HS-27A (cell line): ENCODE measurements around the gene HCRT.
"Not testable (repeated sequence)": the region's sequence is repeated elsewhere in the genome, so short reads cannot be mapped to it uniquely, and the experiment has no call there.

ENCODE experiments used
- DNase-seq: peaks from one replicate; pipeline ENCODE4 v3.0.0-alpha.2; 2012; ENCODE audit warnings: low read depth, missing footprints

Gene HCRT, protein sequence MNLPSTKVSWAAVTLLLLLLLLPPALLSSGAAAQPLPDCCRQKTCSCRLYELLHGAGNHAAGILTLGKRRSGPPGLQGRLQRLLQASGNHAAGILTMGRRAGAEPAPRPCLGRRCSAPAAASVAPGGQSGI

DNA sequence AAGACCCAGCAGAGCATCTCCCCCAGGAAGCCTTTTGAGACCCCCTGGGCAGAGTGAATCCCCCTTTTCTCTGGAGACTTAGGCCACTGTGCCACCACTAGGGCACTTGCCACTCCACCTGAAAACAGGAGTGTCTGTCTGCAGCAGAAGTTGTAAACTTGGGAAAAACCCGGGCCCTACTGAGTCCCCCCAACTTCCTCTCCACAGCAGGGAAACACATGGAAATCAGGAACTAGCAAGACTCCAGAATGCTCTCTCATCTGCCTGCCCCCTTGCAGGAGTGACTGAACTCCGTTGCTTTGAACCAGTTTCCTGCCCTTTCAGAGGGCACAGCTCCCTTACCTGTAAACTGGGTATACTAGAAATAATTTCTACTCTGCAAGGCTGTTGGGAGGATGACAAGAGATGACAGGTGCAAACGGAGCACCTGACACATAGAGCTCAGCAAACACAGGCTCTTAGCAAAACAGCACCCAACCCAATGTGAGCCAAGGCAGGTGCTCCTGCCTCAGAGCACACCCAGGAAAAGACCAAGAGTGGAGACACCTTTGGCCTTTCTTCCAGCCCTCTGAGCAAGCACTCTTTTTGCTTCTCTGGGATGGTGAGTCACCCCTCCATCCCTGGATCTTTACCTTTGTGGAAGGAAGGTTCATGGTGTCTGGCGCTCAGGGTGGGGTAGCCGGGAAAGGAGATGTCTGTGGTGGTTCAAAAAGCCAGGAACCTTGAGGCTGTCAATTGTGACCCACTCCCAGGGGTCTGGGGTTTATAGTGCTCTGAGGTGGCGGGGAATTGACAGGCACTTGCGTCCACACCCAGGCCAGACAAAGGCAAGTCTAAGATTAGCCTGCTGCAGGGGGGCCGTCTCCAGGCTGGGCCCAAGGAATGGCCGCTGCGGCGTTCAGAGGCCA, at the start of gene HCRT:
Gene HCRT (minus strand): TSS at position 740 of the 908 bp plus-strand sequence. CDS start 87 bp downstream, at position 653.
- no peak for DNase-seq

DNA sequence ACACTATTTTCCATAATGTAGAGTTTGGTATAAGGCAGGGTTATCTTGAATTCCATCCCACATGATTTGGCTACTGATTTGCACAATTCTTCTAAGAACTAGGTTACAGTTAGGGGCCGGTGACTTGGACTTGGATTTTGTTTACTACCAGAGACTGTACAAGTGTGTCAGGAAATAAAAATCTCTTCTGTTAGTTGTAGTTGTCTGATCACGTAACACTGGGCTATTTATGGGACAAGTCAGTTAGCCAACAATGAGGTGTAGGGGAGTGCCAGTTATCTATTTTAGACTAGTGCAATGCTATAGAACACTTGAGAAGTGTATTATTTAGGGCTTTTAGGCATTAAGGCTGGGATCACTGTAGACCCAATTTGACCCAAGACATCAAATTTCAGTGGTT, 48.7 kb upstream of the HCRT start:
- no peak for DNase-seq

DNA sequence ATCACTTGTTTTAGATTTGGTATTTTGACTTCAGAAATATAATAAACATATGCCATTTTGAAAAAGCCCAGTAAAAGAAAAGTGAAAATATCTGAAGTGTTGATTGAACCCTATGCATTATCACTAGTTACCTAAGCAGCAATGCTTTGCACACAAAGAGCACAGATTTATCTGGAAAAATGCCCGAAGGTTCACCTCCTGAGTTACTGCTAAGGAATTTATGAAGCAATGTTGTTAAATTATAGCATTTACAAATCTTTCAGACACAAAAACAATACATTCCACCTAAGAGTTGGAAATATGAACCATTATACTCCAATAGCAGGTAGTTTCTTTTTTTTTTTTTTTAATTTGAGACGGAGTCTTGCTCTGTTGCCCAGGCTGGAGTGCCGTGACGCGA, 47.9 kb upstream of the HCRT start:
- DNase-seq = no peak

DNA sequence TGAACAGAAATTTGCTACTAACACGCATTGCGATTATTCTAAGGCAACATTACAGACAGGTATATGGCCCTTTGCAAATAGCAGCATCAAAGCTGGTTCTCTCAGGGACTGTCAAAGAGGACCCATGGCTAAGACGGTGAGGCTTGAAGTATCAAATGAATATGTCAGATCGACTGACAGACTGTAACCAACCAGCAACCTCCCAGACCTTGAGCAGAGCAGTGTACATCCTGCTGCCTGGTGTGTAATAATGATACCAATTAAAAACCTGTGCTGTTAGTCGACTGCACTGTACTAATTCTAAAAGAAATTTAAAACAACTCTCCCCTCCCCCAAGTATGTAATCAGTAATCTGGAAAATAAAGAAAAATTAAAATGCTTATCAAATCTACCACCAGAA, 45.0 kb upstream of the HCRT start:
- no peak for DNase-seq

DNA sequence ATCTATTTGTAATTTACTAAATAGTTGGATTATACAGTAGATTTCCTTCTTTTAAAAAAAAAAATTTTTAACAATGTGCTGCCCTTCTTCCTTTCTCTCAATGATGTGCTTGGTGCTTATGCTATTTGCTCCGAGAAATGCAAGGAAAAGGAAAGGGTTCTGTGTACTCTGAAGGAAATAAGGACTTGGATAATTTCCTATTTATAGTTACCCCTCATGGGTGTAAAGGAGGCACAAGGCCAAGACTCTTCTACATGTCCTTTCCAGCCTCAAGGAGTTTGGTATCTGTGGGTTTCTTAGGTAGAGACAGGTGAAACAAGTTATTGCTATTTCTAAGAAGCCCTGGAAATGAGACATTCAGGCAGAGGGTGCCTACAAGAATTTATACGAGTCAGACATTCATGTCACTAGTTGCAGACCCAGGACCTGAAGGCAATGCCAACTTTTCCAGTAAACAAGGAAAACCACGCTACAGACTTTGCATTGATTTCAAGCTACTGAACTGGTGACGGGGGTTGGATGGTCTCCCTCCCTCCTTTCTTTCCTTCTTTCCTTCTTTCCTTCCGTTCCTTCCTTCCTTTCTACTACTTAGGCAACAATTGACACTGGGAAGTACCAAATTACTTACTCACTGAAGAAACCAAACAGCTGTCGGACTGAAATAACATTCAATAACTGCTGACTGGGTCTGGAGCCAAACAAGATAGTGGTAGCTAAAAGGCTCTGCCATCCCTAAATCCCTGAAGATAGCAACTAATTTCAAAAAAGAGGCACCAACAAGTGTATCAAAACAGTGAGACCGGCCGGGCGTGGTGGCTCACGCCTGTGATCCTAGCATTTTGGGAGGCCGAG, 42.8 kb upstream of the HCRT start:
- DNase-seq = no peak

DNA sequence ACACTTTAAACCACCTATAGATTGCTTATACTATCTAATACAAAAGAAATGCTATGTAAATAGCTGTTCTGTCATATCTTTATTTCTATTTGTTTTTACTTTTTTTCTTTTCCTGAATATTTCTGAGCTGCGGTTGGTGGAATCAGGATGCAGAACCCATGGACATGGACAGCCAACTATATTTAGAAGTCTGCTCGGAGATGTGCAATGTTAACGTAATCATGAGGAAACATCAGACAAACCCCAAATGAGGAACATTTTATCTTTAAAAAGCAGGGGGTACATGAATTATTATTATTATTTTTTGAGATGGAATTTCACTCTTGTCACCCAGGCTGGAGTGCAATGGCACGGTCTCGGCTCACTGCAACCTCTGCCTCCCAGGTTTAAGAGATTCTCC, 40.4 kb upstream of the HCRT start:
- no peak for DNase-seq

DNA sequence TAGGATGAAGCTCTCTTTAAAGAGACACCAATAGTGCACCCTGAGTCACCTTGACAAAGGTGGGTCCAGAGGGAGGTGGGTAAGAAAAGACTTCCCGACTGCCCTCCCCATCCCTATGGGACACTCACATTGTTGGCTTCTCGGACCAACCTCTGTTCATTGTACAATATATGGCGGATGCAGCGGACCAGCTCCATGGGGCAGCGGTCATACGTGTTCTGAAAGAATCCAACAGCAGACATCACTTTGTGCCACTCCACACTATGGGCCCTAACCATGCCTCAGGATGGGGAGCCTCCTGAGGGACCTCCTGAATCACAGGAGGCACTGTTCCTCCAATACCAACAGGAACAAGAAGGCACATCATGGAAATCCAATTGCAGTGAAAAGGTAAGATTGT, 39.4 kb upstream of the HCRT start:
- no peak for DNase-seq

DNA sequence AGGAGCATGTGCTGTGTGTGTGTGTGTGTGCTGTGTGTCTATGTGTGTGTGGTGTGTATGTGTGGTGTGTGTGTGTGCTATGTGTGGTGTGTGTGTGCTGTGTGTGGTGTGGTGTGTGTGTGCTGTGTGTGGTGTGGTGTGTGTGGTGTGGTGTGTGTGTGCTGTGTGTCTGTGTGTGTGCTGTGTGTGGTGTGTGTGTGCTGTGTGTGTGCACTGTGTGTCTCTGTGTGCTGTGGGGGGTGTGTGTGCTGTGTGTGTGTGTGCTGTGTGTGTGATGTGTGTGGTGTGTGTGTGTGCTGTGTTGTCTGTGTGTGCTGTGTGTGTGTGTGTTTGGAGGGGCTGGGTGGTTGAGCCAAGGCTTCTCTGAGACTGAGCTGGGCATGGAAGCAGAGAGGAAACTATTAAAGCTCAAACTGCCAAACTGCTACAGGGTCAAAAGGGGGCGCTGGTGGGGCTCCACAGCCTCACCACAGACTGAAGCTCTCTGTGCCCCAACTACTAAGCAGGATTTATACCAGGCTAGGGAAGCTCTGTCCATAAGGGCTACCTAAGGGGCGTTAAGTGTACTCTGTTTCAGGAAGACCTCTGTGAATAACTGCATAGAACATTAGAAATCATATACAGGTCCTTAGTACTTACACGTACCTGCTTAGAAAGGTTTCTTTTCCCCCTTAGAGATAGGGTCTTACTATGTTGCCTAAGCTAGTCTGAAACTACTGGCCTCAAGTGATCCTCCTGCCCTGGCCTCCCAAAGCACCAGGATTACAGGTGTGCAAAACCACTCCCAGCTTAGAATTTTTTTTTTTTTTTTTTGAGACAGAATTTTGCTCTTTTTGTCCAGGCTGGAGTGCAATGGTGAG, 36.9 kb upstream of the HCRT start:
- no peak for DNase-seq

DNA sequence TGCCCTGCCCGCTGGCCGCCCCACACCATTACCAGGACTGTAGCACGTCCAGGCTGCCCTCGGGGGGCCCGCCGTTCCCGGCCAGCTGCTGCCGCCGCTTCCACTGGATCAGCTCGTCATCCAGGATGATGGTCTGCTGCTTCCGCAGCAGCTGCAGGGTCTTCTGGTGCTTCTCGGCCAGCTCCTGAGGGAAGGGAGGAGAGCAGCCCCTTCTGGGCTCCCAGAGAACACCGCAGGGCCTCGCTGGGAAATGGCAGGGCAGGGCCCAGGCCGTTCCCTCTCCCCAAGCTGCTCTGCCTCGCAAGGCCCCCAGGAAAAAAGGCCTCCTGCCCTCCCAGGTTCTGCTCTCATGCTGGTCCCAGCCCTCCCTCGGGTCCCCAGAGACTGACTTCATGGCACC, 34.0 kb upstream of the HCRT start:
- not testable (repeated sequence) for DNase-seq

DNA sequence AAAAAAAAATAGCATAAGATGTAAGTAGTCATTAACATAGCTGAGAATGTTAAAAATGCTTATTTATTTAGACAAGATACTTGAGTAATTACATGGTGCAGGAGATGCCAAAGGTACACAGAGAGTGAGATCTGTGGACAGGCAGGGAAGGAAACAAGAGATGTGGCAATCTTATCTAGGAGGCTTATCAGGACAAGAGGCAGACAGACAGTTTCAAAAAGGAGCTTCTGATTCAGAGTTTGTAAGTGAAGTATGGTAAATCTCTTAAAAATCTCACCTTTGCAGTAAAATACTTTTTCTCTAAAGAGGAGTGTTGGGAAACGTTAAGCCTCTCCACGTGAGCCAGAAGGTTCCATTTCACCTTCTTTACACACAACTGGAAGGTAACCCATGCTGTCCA, 28.9 kb upstream of the HCRT start:
- no peak for DNase-seq

DNA sequence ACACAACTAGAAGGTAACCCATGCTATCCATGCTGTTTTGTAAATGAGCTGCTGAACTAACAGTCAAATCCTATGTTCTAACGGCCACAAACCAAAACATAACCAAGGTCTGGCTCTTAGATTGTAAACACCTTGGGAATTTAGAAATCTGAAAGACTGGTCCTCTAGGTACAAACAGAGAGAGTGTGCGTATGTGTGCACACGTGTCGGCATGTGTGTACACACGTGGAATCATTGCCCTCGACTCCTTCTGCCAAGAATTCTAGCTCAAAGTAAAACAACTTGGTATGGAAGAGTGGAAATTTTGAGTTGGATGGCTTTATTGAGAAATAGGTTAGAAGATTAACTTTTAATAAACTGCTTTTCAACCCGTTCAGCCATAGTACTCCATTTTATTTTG, 27.1 kb upstream of the HCRT start:
- DNase-seq = no peak

DNA sequence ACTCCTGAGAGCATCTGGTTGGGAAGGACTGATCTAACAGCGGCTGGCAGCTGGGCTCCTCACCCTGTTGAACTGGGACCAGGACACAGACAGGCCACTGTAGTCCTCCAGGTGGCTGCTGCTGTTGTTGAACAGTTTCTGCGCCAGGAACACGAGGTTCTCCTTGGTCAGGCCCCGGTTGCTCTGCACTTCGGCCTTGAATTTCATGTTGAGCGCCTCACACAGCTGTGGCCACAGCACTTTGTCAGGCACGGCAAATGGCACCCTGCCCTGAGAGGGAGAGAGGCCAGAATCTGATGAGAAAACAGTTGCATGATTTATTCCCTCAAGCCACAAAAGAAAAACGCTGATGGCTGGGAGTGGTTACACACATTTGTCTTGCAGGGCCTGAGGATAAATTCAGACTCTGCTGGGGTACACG, 26.7 kb upstream of the HCRT start:
- DNase-seq = not testable (repeated sequence)

DNA sequence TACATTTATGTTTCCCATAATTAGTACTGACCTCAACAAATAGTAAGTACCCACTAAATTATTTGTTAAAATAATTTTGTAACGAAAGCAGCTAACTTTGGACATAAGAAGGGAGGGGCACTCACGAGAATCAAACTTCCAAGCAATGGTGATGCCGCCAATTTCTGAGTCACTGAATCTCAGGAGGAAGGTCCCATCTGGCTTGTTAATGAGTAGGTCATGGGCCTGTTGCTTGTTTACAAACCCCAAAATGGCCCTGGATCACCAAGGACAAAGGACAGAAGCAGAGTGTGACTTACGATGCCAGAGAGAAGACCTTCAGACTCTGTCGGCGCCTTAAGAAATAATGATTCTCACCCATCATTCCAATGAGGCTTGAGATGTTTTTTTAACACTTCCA, 24.8 kb upstream of the HCRT start:
- DNase-seq = no peak

DNA sequence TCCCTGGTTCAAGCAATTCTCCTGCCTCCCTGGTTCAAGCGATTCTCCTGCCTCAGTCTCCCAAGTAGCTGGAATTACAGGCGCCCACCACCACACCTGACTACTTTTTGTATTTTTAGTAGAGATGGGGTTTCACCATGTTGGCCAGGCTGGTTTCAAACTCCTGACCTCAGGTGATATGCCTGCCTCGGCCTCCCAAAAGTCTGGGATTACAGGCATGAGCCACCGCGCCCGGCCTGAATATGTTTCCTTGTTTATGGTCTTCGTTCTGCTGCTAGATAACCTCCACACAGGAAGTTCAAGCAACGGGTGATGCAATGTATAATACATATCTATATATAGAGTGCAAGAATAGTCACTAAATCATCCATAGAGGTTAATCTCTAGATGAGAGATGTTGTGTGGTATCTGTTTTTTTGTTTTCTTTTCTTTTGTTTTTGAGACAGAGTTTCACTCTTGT, 20.9 kb upstream of the HCRT start:
- not testable (repeated sequence) for DNase-seq

DNA sequence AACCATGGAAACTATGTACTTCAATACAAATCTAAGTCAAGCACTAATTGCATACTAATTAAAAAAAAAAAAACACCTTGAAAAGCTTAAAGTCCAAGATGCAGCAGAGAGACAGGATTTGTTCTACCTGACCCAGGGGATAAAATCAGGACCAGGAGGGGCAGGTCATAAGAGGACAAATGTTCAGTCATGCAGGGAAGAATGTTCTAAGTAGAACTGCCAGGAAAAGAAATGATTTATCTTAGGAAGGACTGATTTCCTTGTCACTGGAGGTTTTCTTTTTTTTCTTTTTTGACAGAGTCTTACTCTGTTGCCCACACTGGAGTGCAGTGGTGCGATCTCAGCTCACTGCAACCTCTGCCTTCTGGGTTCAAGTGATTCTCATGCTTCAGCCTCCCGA, 18.1 kb upstream of the HCRT start:
- no peak for DNase-seq

DNA sequence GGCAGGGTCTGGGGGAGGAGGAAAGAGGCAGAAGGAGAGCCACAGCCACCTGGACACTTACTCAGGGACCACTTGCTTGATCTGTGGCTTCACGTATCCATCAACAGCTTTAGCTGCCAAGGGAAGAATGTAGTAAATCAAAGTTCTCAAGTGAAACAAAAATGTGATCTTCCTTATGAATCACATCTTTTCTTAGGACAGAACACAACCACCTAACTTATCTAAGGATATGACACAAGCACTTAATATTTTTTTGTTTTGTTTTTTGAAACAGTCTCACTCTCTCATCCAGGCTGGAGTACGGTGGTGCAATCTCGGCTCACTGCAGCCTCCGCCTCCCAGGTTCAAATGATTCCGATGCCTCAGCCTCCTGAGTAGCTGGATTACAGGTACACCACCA, 17.4 kb upstream of the HCRT start:
- DNase-seq = no peak

DNA sequence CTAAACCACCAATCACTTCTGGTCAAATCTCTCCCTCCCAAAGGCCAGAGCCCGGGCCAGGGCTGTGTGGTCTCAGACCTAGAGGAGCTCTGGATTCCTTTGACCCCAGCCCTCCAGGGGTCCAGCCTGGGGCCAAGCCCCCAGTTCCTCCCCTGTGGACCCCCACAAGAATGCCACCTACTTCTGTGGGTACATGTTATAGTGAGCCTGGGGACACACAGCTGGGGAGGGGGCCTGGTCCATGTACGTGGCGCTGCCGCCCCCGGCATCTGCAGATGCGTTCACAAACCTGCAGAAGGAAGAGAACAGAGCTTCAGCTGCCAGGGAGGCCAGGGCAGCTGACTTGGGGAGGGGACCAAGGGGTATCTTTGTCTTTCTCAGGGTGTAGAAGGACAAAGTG, 16.9 kb upstream of the HCRT start:
- no peak for DNase-seq

DNA sequence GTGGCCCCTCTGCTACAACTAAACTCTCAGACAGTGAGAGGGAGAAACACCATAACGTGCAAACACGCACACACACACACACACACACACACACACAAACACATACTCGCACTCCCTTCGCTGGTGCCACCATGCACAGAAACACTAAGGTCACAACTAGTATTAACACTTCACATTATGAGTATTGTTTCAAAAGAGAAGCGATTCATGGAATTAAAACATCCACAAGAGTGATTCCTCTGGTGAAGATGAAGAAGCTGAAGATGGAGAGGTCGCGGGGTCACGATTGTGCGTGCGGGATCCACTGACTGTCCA, 16.2 kb upstream of the HCRT start:
- no peak for DNase-seq

DNA sequence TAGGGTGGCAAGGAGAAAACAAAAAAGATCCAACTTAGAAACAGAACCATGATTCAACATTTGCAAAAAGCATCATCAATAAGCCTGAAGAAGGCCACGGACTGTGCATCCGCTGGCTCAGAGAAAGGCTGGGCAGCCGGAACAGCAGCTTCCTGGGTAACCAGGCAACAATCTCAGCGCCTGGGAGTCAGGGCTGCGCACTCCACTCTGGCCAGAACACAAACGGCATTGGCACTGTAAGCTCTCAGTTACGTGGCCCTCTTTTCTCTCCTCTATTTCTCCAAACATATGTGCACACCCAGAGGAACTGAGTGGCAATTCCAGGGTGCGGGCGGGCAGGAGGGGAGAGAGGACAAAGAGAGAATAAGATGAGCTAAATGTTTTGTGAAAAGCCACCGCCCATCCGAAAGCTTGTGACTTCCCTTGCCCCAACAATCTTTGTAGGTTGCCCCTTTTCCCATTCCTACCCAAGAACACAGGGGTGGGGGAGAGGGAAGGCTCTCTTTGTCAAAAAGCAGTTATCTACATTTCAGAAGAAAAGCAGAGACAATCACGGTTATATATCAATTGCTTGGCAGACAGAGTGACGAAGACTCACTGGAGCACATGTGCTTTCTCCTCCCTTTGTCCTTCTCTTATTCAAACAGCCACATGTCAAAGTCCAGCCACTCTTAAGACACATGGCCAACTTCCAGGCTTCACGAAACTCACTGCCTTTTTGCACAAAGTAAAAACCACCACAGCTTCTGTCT, 15.6 kb upstream of the HCRT start:
- no peak for DNase-seq

DNA sequence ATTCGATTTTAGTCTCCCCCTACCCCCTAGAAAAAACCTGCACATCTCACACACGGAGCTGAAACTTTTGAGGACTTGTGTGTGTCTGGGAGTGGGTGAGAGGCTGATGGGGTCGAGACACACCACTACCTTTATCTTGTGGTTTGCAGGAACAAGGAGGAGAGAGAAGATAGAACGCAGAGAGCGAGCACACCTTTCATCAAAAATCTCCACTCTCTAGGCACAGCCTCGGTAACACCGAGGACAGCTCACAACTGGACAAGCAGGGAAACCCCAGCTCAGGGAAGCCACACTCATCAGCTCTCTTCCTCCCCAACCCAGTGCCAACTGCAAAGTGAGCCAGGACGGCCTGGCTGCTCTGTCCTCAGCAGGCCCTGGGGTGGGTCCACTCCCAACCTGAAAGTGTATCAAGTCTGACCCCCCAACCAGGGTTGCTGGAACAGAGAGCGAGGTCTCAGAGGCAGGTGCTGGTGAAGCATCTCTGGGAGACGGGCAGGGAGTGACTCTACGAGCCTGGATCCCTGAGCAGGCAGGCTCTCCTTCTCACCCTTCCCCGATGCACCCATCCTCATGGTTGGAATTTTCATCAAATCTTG, 14.3 kb upstream of the HCRT start:
- DNase-seq = no peak

DNA sequence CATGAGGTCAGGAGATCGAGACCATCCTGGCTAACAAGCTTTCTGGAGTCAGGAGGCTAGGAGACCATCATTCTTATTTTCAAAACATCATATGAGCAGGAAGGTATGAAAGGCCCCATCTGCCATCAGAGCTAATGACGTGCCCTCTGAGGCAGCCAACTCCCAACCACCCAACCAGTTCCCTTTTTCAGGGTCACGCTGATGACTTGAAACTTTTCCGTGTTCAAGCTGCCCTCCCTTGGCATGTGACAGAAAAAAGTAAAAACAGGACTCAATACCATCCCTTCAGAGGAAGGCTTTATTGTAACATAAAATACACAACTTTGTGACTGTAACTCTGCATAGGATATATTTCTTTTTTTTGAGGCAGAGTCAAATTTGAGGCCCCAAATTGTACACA, 13.6 kb upstream of the HCRT start:
- DNase-seq = no peak
